Stimulated activated CD4-positive, alpha-beta T cell treated with anti-CD3 and anti-CD28 coated beads, Interleukin-12 subunit alpha, Interleukin-12 subunit beta, amount 100 ng/mL, for 48 hours (primary cell): ENCODE data around the gene FABP3.
"Not testable (repeated sequence)": the region's sequence is repeated elsewhere in the genome, so short reads cannot be mapped to it uniquely, and the experiment has no call there.

Experiments
- DNase-seq, 3 donors: peaks; one replicate each; pipeline ENCODE4 v3.0.0-alpha.2; 2020; ENCODE audit warnings: low read depth in 2 of 3, low spot score in 1 of 3

FABP3 gene

GRCh38 chr1:31399976-31400375 is 27.1 kb upstream of the FABP3 start:
- no peak for DNase-seq

GRCh38 chr1:31398246-31398645 is 25.4 kb upstream of the FABP3 start:
- DNase-seq: no peak

GRCh38 chr1:31397360-31398095 is 24.7 kb upstream of the FABP3 start:
- DNase-seq: no peak

- no peak for DNase-seq
Observed at GRCh38 chr1:31396633-31397351, 23.9 kb upstream of the FABP3 start.

GRCh38 chr1:31394584-31395193 is 21.8 kb upstream of the FABP3 start:
- peak; percentile 67 to 86 (median 79) for DNase-seq

- DNase-seq: no peak
Observed at GRCh38 chr1:31393463-31393862, 20.6 kb upstream of the FABP3 start.

- no peak for DNase-seq
Observed at GRCh38 chr1:31390071-31390470, 17.2 kb upstream of the FABP3 start.

- no peak for DNase-seq
Observed at GRCh38 chr1:31389616-31390015, 16.7 kb upstream of the FABP3 start.

GRCh38 chr1:31387612-31388011 is 14.7 kb upstream of the FABP3 start:
- DNase-seq: no peak

- not testable (repeated sequence) for DNase-seq
Observed at GRCh38 chr1:31386576-31387243, 13.8 kb upstream of the FABP3 start.

GRCh38 chr1:31383967-31384366 is 11.1 kb upstream of the FABP3 start:
- DNase-seq: no peak

GRCh38 chr1:31382379-31382989 is 9.6 kb upstream of the FABP3 start:
- no peak for DNase-seq

GRCh38 chr1:31381394-31382294 is 8.8 kb upstream of the FABP3 start:
- DNase-seq: no peak

- DNase-seq: no peak
Observed at GRCh38 chr1:31380181-31380580, 7.3 kb upstream of the FABP3 start.

- no peak for DNase-seq
Observed at GRCh38 chr1:31378001-31378400, 5.1 kb upstream of the FABP3 start.

- DNase-seq: no peak
Observed at GRCh38 chr1:31377364-31377863, 4.5 kb upstream of the FABP3 start.

GRCh38 chr1:31376375-31377134 is 3.7 kb upstream of the FABP3 start:
- DNase-seq: no peak

GRCh38 chr1:31374511-31375196 is 1.8 kb upstream of the FABP3 start:
- no peak for DNase-seq
